Stimulated activated CD4-positive, alpha-beta T cell treated with anti-CD3 and anti-CD28 coated beads, Interleukin-12 subunit alpha, Interleukin-12 subunit beta, amount 100 ng/mL, for 24 hours (primary cell): Measurements from ENCODE around the gene LRSAM1.

ENCODE experiments used
- DNase-seq, 2 experiments: peaks; one replicate each; pipeline ENCODE4 v3.0.0-alpha.2; 2020; ENCODE audit warnings: low read depth in 2 of 2

Gene LRSAM1

GRCh38 chr9:127550751-127551150, 99.4 kb downstream of the LRSAM1 start:
- DNase-seq: no peak
